ENCODE measurements around the gene ACTC1. TPM values are rescaled to one million over a fixed set of nuclear protein-coding genes. Genes with fewer than 3 reads are reported as not detected.

Gene ACTC1
- total RNA-seq, 8 experiments from 2014 or later: 0.22 to 1.4 (median 0.47) TPM; not detected in 3

Other genes starting within 250 kb of the ACTC1 start
- 10 to 100 TPM; 25.2 to 84.8 (median 48.2) TPM for gene GOLGA8B, start 211.9 kb downstream of the ACTC1 start, total RNA-seq
- 1 to 10 TPM in 5 of 8 experiments, under 1 TPM in 2, not detected in 1; 0.42 to 7.2 (median 3.0) TPM for gene GJD2, start 40.6 kb downstream of the ACTC1 start, total RNA-seq
- gene AQR, start 174.2 kb upstream of the ACTC1 start, total RNA-seq: 10 to 100 TPM; 14.9 to 46.9 (median 19.5) TPM
- 100 to 1,000 TPM in 1 of 8 experiments, 10 to 100 TPM in 7; 30.4 to 107 (median 43.8) TPM for gene ZNF770, start 192.7 kb upstream of the ACTC1 start, total RNA-seq

Data from motor neuron (in vitro differentiated cells).